HFF-Myc (cell line): ENCODE results near the gene FREY1.

Experiments used
- DNase-seq: peaks from one replicate; pipeline ENCODE4 v3.0.0-alpha.2; 2011; ENCODE audit warnings: low read depth; ENCODE audit errors: extremely low read depth
- H3K4me3 ChIP-seq: replicated peaks from 2 replicates; pipeline ENCODE4 v1.5.1; 2011; ENCODE audit warnings: low read depth, mild to moderate bottlenecking, control low read depth, low read length
- CTCF ChIP-seq: IDR thresholded peaks from 2 replicates; pipeline ENCODE4 v1.5.1; 2012; ENCODE audit warnings: mild to moderate bottlenecking, low read depth, low read length, control low read depth; ENCODE audit errors: missing control alignments

Gene FREY1

GRCh38 chr11:45892856-45893255 is 14.2 kb downstream of the FREY1 start:
- no peak for DNase-seq
- no peak for TF ChIP-seq CTCF
- no peak overlapping the region for H3K4me3 ChIP-seq

- no peak for DNase-seq
- TF ChIP-seq CTCF, result no peak
- no peak overlapping the region for H3K4me3 ChIP-seq
These were observed 16.1 kb downstream of the FREY1 start for GRCh38 chr11:45890886-45891550.

GRCh38 chr11:45889966-45890365 is 17.1 kb downstream of the FREY1 start:
- no peak for TF ChIP-seq CTCF

GRCh38 chr11:45889555-45889954 is 17.5 kb downstream of the FREY1 start:
- H3K4me3 ChIP-seq, result no peak overlapping the region
- TF ChIP-seq CTCF, result no peak
- DNase-seq, result no peak

More at GRCh38 chr11:45889966-45890365, 17.1 kb downstream of the FREY1 start:
- H3K4me3 ChIP-seq, result no peak overlapping the region
- DNase-seq, result no peak

- TF ChIP-seq CTCF, result no peak
- H3K4me3 ChIP-seq, result no peak overlapping the region
- DNase-seq, result no peak
These were observed 19.5 kb downstream of the FREY1 start for GRCh38 chr11:45887587-45887986.

GRCh38 chr11:45886816-45887520 is 20.1 kb downstream of the FREY1 start:
- no peak for DNase-seq
- no peak for TF ChIP-seq CTCF
- H3K4me3 ChIP-seq, result no peak overlapping the region
